ENCODE measurements around the gene D2HGDH.
A peak's percentile ranks its signal among the peaks of the same experiment; 100 is the strongest.

Gene D2HGDH

GRCh38 chr2:241734467-241735208, at the start of gene D2HGDH:
D2HGDH (plus strand) TSS chr2:241734630; CDS start chr2:241735225, 595 bp downstream.
- peak; percentile 93 for DNase-seq

- DNase-seq = no peak
These were observed 48.1 kb upstream of the D2HGDH start for GRCh38 chr2:241686324-241686649.

- peak; percentile 98 for DNase-seq
These were observed 47.6 kb upstream of the D2HGDH start, which contains the start of gene DTYMK for GRCh38 chr2:241686650-241687425. DTYMK (minus strand) TSS chr2:241686815; CDS start chr2:241686783, 32 bp downstream.

- DNase-seq = no peak
These were observed 45.1 kb upstream of the D2HGDH start for GRCh38 chr2:241689306-241689705.

- no peak for DNase-seq
These were observed 44.2 kb upstream of the D2HGDH start for GRCh38 chr2:241690202-241690717.

- no peak for DNase-seq
These were observed 42.0 kb upstream of the D2HGDH start for GRCh38 chr2:241692448-241692847.

- DNase-seq = no peak
These were observed 38.8 kb upstream of the D2HGDH start for GRCh38 chr2:241695651-241696050.

GRCh38 chr2:241701149-241701398, 33.4 kb upstream of the D2HGDH start:
- DNase-seq = no peak

GRCh38 chr2:241701399-241702154, 32.9 kb upstream of the D2HGDH start, which contains the start of gene ING5:
ING5 (plus strand) TSS chr2:241702039; CDS start chr2:241702066, 27 bp downstream.
- peak; percentile 96 for DNase-seq

GRCh38 chr2:241702155-241703031, 32.0 kb upstream of the D2HGDH start:
- DNase-seq = peak; percentile 90

- peak; percentile 52 for DNase-seq
These were observed 31.3 kb upstream of the D2HGDH start for GRCh38 chr2:241703032-241703604.

GRCh38 chr2:241706537-241706936, 27.9 kb upstream of the D2HGDH start:
- no peak for DNase-seq

- no peak for DNase-seq
These were observed 25.6 kb upstream of the D2HGDH start for GRCh38 chr2:241708879-241709278.

- DNase-seq = no peak
These were observed 15.3 kb upstream of the D2HGDH start for GRCh38 chr2:241719093-241719492.

- DNase-seq = no peak
These were observed 14.3 kb upstream of the D2HGDH start for GRCh38 chr2:241720099-241720498.

- DNase-seq = no peak
These were observed 13.9 kb upstream of the D2HGDH start for GRCh38 chr2:241720560-241720959.

- DNase-seq = no peak
These were observed 12.6 kb upstream of the D2HGDH start for GRCh38 chr2:241721852-241722251.

GRCh38 chr2:241722896-241723454, 11.5 kb upstream of the D2HGDH start:
- DNase-seq = no peak

GRCh38 chr2:241724259-241724974, 10.0 kb upstream of the D2HGDH start:
- no peak for DNase-seq

GRCh38 chr2:241724975-241725870, 9.2 kb upstream of the D2HGDH start:
- DNase-seq = no peak
